IMR-90 (cell line): Measurements from ENCODE around the gene ZNF451. TPM values are rescaled to one million over a fixed set of nuclear protein-coding genes. Genes with fewer than 3 reads are reported as not detected.
A peak's percentile ranks its signal among the peaks of the same experiment; 100 is the strongest.

Source experiments
- ATAC-seq: fragments of 200-7000 bp; cut with Tn5 transposase; 2 replicates; pipeline ENCODE4 v1.9.1; 2020; ENCODE audit warnings: low read depth, mild to moderate bottlenecking, moderate library complexity
- BruUV-seq: library from RNA; stranded (reverse); fragments of 400-500 nt; replicated peaks from 2 replicates; lab custom pipeline; 2021; lab: Mats Ljungman, UMichigan
- CTCF ChIA-PET: fragments of 300-600 bp; formaldehyde crosslinking; extraction: SDS; loops from one replicate; lab custom pipeline; 2021; ENCODE audit warnings: antibody characterized with exemption; lab: Yijun Ruan, JAX
- POLR2A ChIA-PET: fragments of 300-600 bp; sonication (Branson Sonifier 250); formaldehyde crosslinking; loops from one replicate; lab custom pipeline; 2022; ENCODE audit warnings: antibody characterized with exemption; ENCODE audit not compliant: unreplicated experiment; lab: Charles Lee
- DNase-seq: peaks from one replicate; pipeline ENCODE4 v3.0.0; 2013
- H2AFZ ChIP-seq: replicated peaks from 2 replicates; pipeline ENCODE3; 2013; ENCODE audit warnings: low read length, mild to moderate bottlenecking; ENCODE audit not compliant: poor library complexity
- H2AK5ac ChIP-seq: 2 replicates; pipeline ENCODE4 v1.6.1; 2013; ENCODE audit warnings: low read depth, low read length, inconsistent platforms
- H2AK9ac ChIP-seq: replicated peaks from 2 replicates; pipeline ENCODE3; 2013; ENCODE audit warnings: mild to moderate bottlenecking, low read depth, low read length, moderate library complexity; ENCODE audit not compliant: poor library complexity
- H2BK120ac ChIP-seq: 2 replicates; pipeline ENCODE4 v1.6.1; 2013; ENCODE audit warnings: low read depth, low read length, inconsistent platforms
- H2BK15ac ChIP-seq: 3 replicates; pipeline ENCODE4 v1.6.1; 2013; ENCODE audit warnings: low read depth, low read length, inconsistent platforms
- H2BK20ac ChIP-seq: 2 replicates; pipeline ENCODE4 v1.6.1; 2013; ENCODE audit warnings: low read depth, mild to moderate bottlenecking, inconsistent platforms, low read length, moderate library complexity
- H2BK5ac ChIP-seq: 2 replicates; pipeline ENCODE4 v1.6.1; 2013; ENCODE audit warnings: mild to moderate bottlenecking, low read depth, low read length, inconsistent platforms; ENCODE audit not compliant: poor library complexity, severe bottlenecking
- H3K14ac ChIP-seq: replicated peaks from 2 replicates; pipeline ENCODE4 v1.6.1; 2013; ENCODE audit warnings: low read depth, low read length, inconsistent platforms
- H3K18ac ChIP-seq: 2 replicates; pipeline ENCODE4 v1.6.1; 2013; ENCODE audit warnings: low read depth, low read length, control low read depth
- H3K23ac ChIP-seq: 2 replicates; pipeline ENCODE4 v1.6.1; 2013; ENCODE audit warnings: low read depth, low read length, inconsistent platforms
- H3K27ac ChIP-seq: 2 replicates; pipeline ENCODE4 v1.5.1; 2013; ENCODE audit warnings: mild to moderate bottlenecking, control low read depth, low read length; ENCODE audit not compliant: insufficient read depth
- H3K27me3 ChIP-seq: 2 replicates; pipeline ENCODE4 v1.6.1; 2013; ENCODE audit warnings: low read length; ENCODE audit not compliant: control insufficient read depth, insufficient read depth
- H3K36me3 ChIP-seq: 2 replicates; pipeline ENCODE4 v1.6.1; 2013; ENCODE audit warnings: low read length, mixed read lengths; ENCODE audit not compliant: control insufficient read depth, insufficient read depth
- H3K4ac ChIP-seq: 2 replicates; pipeline ENCODE4 v1.6.1; 2013; ENCODE audit warnings: low read depth, low read length, inconsistent platforms
- H3K4me1 ChIP-seq: 2 replicates; pipeline ENCODE4 v1.6.1; 2013; ENCODE audit warnings: low read length, mixed read lengths; ENCODE audit not compliant: control insufficient read depth, insufficient read depth
- H3K4me2 ChIP-seq: 2 replicates; pipeline ENCODE4 v1.6.1; 2013; ENCODE audit warnings: low read depth, mild to moderate bottlenecking, control low read depth, low read length, moderate library complexity
- H3K4me3 ChIP-seq: 2 replicates; pipeline ENCODE4 v1.5.1; 2013; ENCODE audit warnings: low read depth, mild to moderate bottlenecking, control low read depth, low read length, moderate library complexity; ENCODE audit not compliant: insufficient read depth
- H3K56ac ChIP-seq: 2 replicates; pipeline ENCODE4 v1.6.1; 2013; ENCODE audit warnings: low read length, inconsistent platforms; ENCODE audit not compliant: insufficient read depth; ENCODE audit errors: extremely low read depth
- H3K79me1 ChIP-seq, 2 experiments: 2 replicates each; pipeline ENCODE4 v1.6.1; 2013; ENCODE audit warnings: low read length in 2 of 2, inconsistent platforms in 1 of 2, low read depth in 1 of 2
- H3K9ac ChIP-seq: 2 replicates; pipeline ENCODE4 v1.6.1; 2013; ENCODE audit warnings: low read depth, low read length, control low read depth
- H3K9me1 ChIP-seq: 2 replicates; pipeline ENCODE4 v1.6.1; 2013; ENCODE audit warnings: low read length, inconsistent platforms; ENCODE audit not compliant: insufficient read depth
- H3K9me3 ChIP-seq: 2 replicates; pipeline ENCODE4 v1.6.1; 2013; ENCODE audit warnings: low read length; ENCODE audit not compliant: control insufficient read depth, insufficient read depth
- H4K20me1 ChIP-seq: 2 replicates; pipeline ENCODE4 v1.6.1; 2013; ENCODE audit warnings: low read length, inconsistent platforms; ENCODE audit not compliant: insufficient read depth
- H4K5ac ChIP-seq: 2 replicates; pipeline ENCODE4 v1.6.1; 2013; ENCODE audit warnings: mild to moderate bottlenecking, low read depth, low read length, control low read depth
- H4K8ac ChIP-seq, 2 experiments: 2 replicates each; pipeline ENCODE4 v1.6.1; 2013; ENCODE audit warnings: low read depth in 2 of 2, low read length in 2 of 2, control low read depth in 1 of 2, inconsistent platforms in 1 of 2
- H4K91ac ChIP-seq: 2 replicates; pipeline ENCODE4 v1.6.1; 2013; ENCODE audit warnings: low read depth, low read length, inconsistent platforms; ENCODE audit not compliant: insufficient read depth
- BHLHE40 ChIP-seq: fragments of 150-350 bp; IDR thresholded peaks from 2 replicates; pipeline ENCODE4 v1.6.1; 2016; ENCODE audit warnings: mild to moderate bottlenecking, low read depth, low read length
- CEBPB ChIP-seq: IDR thresholded peaks from 2 replicates; pipeline ENCODE4 v1.6.1; 2012; ENCODE audit warnings: low read depth, low read length, improper control_type of control experiment
- WGBS, 2 experiments: methylation state at CpG; one replicate each; pipeline versions ENCODE4 v1.1.5 to v1.1.7; 2013; ENCODE audit warnings: missing lambda C conversion rate in 2 of 2; ENCODE audit not compliant: insufficient read length in 1 of 2; ENCODE audit errors: extremely low coverage in 2 of 2; 5-methylcytosine and 5-hydroxymethylcytosine counted together
- dilution Hi-C: fragments of 300-500 bp; cut with HindIII; formaldehyde crosslinking; loops from one replicate; pipeline ENCODE4 v1.14.3; 2018; ENCODE audit warnings: low sequenced_read_pairs; ENCODE audit not compliant: unreplicated experiment
- in situ Hi-C: fragments of 300-500 bp; cut with MboI; formaldehyde crosslinking; loops from 3 replicates; pipeline ENCODE4 v1.14.3; 2019; ENCODE audit warnings: low sequenced_read_pairs, inconsistent platforms, mixed read lengths
- intact Hi-C: fragments of 100-400 bp; cut with micrococcal nuclease; formaldehyde crosslinking; loops from 2 replicates; pipeline ENCODE4 v1.10.0; 2022
- polyA plus RNA-seq, 3 experiments: library from polyadenylated mRNA; depleted of rRNA; stranded (reverse); fragments of >200 nt; gene quantifications; 2 replicates each; pipeline ENCODE4 v1.2.3, GENCODE V29; 2012; ENCODE audit warnings: low replicate concordance in 1 of 3
- total RNA-seq: library from RNA; depleted of rRNA; stranded (reverse); fragments of >200 nt; gene quantifications from 2 replicates; pipeline ENCODE4 v1.2.3, GENCODE V29; 2012

The ZNF451 gene
- total and polyA plus RNA-seq, 2 of the 4 experiments (the other 2 are of a cell fraction): 10.0 to 48.6 TPM

GRCh38 chr6:57162516-57162915, 72.5 kb downstream of the ZNF451 start:
- Histone ChIP-seq H3K4me3 (no peak overlapping the region), H3K4me1 (peaks cover 15% of the 10 kb centered on the region), H2BK20ac (no peak overlapping the region), H3K9ac (no peak overlapping the region), H3K79me1 (peaks cover 0 to 7% of the 10 kb centered on the region in 2 experiments; a peak in 1 of 4 replicates), H3K27ac (peak overlapping the region; percentile 37; the same call in 1 of the 2 replicates), H2AK5ac (no peak overlapping the region), H4K20me1 (0 out of 2 replicates have a peak, but pooled peaks cover 3% of the 10 kb centered on the region), H3K9me1 (no peaks in the 10 kb centered on the region), H3K36me3 (peaks cover 3% of the 10 kb centered on the region), H3K4me2 (peak overlapping the region; percentile 39; the same call in 1 of the 2 replicates), H3K27me3 (no peaks in the 10 kb centered on the region), H3K4ac (no peak overlapping the region), H3K23ac (no peak overlapping the region), H4K5ac (no peak overlapping the region; the same call in 1 of the 2 replicates), H3K14ac (no peak overlapping the region), H4K91ac (no peak overlapping the region), H2AK9ac (no peak overlapping the region), H3K9me3 (peaks cover 6% of the 10 kb centered on the region), H4K8ac (no peak overlapping the region), H2BK15ac (no peak overlapping the region), H3K56ac (no peak overlapping the region), H2BK5ac (peak overlapping the region; percentile 83), H3K18ac (peak overlapping the region; percentile 74; the same call in 1 of the 2 replicates), H2AFZ (no peak overlapping the region), H2BK120ac (0 out of 2 replicates have a peak overlapping the region, but pooled peaks have one; percentile 1)
- in situ Hi-C loops: no loop called here
- ATAC-seq (peak; percentile 57), DNase-seq (peak; percentile 19)
- no TSS peak for BruUV-seq
- no CpG with 5 or more reads among the region's 3 CpGs for WGBS, 2 experiments
- ChIA-PET POLR2A (interaction anchor here (1.1 kb wide), 1 partner anchor 9 kb away, joined by 5 read pairs; the partner anchor contains the start of gene BAG2), CTCF (no interaction called here)
- dilution Hi-C loops: no loop called here
- intact Hi-C loops: no loop called here
- TF ChIP-seq BHLHE40 (no peak), CEBPB (peak; percentile 41; the same call in 1 of the 2 replicates)
